Measurements from ENCODE around the gene SFT2D1. TPM values are rescaled to one million over a fixed set of nuclear protein-coding genes. Genes with fewer than 3 reads are reported as not detected.

Gene SFT2D1
- total RNA-seq, 4 donors from 2014 or later, result 40.0 to 63.7 (median 53.8) TPM

GRCh38 chr6:166312832-166313231, 29.5 kb downstream of the SFT2D1 start:
- no peak for TF ChIP-seq CTCF (IDR thresholded peaks at IDR 0.05)
- DNase-seq (ENCODE audit: low spot score) (no peak), ATAC-seq (ENCODE audit: low FRiP score) (no peak)

GRCh38 chr6:166310634-166311033, 31.7 kb downstream of the SFT2D1 start:
- TF ChIP-seq CTCF (IDR thresholded peaks at IDR 0.05), result no peak
- DNase-seq (ENCODE audit: low spot score), result no peak
- ATAC-seq (ENCODE audit: low FRiP score), result no peak

GRCh38 chr6:166309977-166310376, 32.4 kb downstream of the SFT2D1 start:
- TF ChIP-seq CTCF (IDR thresholded peaks at IDR 0.05), result no peak
- no peak for ATAC-seq (ENCODE audit: low FRiP score)
- DNase-seq (ENCODE audit: low spot score), result no peak

GRCh38 chr6:166308769-166309589, 33.4 kb downstream of the SFT2D1 start:
- TF ChIP-seq CTCF (IDR thresholded peaks at IDR 0.05), result no peak
- DNase-seq (ENCODE audit: low spot score) (no peak), ATAC-seq (ENCODE audit: low FRiP score) (no peak)

GRCh38 chr6:166308033-166308768, 34.1 kb downstream of the SFT2D1 start, which contains the start of gene PRR18:
Gene PRR18, minus strand, starts transcription at chr6:166308392. Its CDS starts 250 bp downstream, at chr6:166308142.
- no peak for TF ChIP-seq CTCF (IDR thresholded peaks at IDR 0.05)
- DNase-seq (ENCODE audit: low spot score), result no peak
- ATAC-seq (ENCODE audit: low FRiP score), result peak; percentile 29

- ATAC-seq (ENCODE audit: low FRiP score), result peak; percentile 42
- DNase-seq (ENCODE audit: low spot score), result no peak
- no peak for TF ChIP-seq CTCF (IDR thresholded peaks at IDR 0.05)
These were observed 35.0 kb downstream of the SFT2D1 start for GRCh38 chr6:166307082-166308032.

All from omental fat pad (tissue), 4 donors.